ENCODE measurements around the gene HOXC9. TPM values are rescaled to one million over a fixed set of nuclear protein-coding genes. Genes with fewer than 3 reads are reported as not detected.

HOXC9 gene
- total and polyA plus RNA-seq, 9 of the 15 experiments (the other 6 are each of a cell fraction or from before 2014, with no cell fraction given), result 1.1 to 10.5 (median 9.3) TPM

- peak in 3 of 4 experiments; percentile 35 to 56 (median 49) for DNase-seq (ENCODE audit: extremely low read depth in 1 of 4, low spot score in 3 of 4)
- WGBS (ENCODE audit: insufficient coverage, low coverage, missing lambda C conversion rate), result 2% methylated on average over 19 of the region's 24 CpGs
- TF ChIP-seq POLR3G (IDR thresholded peaks at IDR 0.05; ENCODE audit: extremely low read depth, insufficient read length, insufficient replicate concordance) (no peak), SMARCA4 (IDR thresholded peaks at IDR 0.05) (peak; percentile 34; the same call in 1 of the 2 replicates), SMAD3 (CRISPR knock-in tag; conservative IDR thresholded peaks at IDR 0.05) (no peak), ILF3 (IDR thresholded peaks at IDR 0.05; ENCODE audit: borderline replicate concordance) (no peak), SPI1 (IDR thresholded peaks at IDR 0.05; ENCODE audit: borderline replicate concordance, low read depth, low read length) (no peak), ZSCAN29 (IDR thresholded peaks at IDR 0.05) (no peak), SAP30 (IDR thresholded peaks at IDR 0.05; ENCODE audit: borderline replicate concordance, insufficient read depth, low read depth, low read length, poor library complexity, severe bottlenecking) (no peak), ZNF133 (CRISPR knock-in tag; IDR thresholded peaks at IDR 0.05) (no peak), ZNF785 (CRISPR knock-in tag; IDR thresholded peaks at IDR 0.05) (no peak), ARNT (IDR thresholded peaks at IDR 0.05) (no peak), KHSRP (IDR thresholded peaks at IDR 0.05) (no peak), PURB (CRISPR knock-in tag; IDR thresholded peaks at IDR 0.05; ENCODE audit: low read depth) (no peak), MBD2 (IDR thresholded peaks at IDR 0.05; ENCODE audit: borderline replicate concordance, low read depth) (no peak), GABPA (tag; conservative IDR thresholded peaks at IDR 0.05; ENCODE audit: low read depth) (no peak), DMBX1 (CRISPR knock-in tag; IDR thresholded peaks at IDR 0.05; ENCODE audit: borderline replicate concordance) (no peak), ILK (tag; IDR thresholded peaks at IDR 0.05; ENCODE audit: borderline replicate concordance, low read depth) (no peak)
- TF ChIP-seq, protein P1, sequence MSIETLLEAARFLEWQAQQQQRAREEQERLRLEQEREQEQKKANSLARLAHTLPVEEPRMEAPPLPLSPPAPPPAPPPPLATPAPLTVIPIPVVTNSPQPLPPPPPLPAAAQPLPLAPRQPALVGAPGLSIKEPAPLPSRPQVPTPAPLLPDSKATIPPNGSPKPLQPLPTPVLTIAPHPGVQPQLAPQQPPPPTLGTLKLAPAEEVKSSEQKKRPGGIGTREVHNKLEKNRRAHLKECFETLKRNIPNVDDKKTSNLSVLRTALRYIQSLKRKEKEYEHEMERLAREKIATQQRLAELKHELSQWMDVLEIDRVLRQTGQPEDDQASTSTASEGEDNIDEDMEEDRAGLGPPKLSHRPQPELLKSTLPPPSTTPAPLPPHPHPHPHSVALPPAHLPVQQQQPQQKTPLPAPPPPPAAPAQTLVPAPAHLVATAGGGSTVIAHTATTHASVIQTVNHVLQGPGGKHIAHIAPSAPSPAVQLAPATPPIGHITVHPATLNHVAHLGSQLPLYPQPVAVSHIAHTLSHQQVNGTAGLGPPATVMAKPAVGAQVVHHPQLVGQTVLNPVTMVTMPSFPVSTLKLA (conservative IDR thresholded peaks at IDR 0.05), result no peak
- TF ChIP-seq, protein P2, sequence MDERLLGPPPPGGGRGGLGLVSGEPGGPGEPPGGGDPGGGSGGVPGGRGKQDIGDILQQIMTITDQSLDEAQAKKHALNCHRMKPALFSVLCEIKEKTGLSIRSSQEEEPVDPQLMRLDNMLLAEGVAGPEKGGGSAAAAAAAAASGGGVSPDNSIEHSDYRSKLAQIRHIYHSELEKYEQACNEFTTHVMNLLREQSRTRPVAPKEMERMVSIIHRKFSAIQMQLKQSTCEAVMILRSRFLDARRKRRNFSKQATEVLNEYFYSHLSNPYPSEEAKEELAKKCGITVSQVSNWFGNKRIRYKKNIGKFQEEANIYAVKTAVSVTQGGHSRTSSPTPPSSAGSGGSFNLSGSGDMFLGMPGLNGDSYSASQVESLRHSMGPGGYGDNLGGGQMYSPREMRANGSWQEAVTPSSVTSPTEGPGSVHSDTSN (CRISPR knock-in tag; IDR thresholded peaks at IDR 0.05; ENCODE audit: low read depth), result no peak
- TF ChIP-seq, protein P2 (tag; conservative IDR thresholded peaks at IDR 0.05; ENCODE audit: low read depth), result peak; percentile 73
Measured at GRCh38 chr12:54017027-54017788, 17.2 kb downstream of the HOXC9 start.

More at GRCh38 chr12:54017027-54017788, 17.2 kb downstream of the HOXC9 start:
- Histone ChIP-seq H3K4me1 (replicated peaks in 1 of 2; ENCODE audit: control insufficient read depth in 2 of 2, insufficient read depth in 2 of 2, low read length in 2 of 2) (peaks cover 10 to 44% of the 10 kb centered on the region in 2 experiments), H2AFZ (ENCODE audit: low read depth, low read length) (peak overlapping the region; percentile 97), H3K27ac (ENCODE audit: extremely low read depth, low read depth, low read length) (peak overlapping the region; percentile 86), H4K20me1 (replicated peaks; ENCODE audit: control insufficient read depth, insufficient read depth, low read length) (no peaks in the 10 kb centered on the region), H3K9me3 (replicated peaks; ENCODE audit: control insufficient read depth, insufficient read depth, low read depth, low read length) (no peaks in the 10 kb centered on the region), H3K79me2 (ENCODE audit: control insufficient read depth, insufficient read depth, low read length) (peaks cover 3% of the 10 kb centered on the region; the same call in 2 of the 3 replicates), H3K36me3 (ENCODE audit: control insufficient read depth, insufficient read depth, low read length) (no peaks in the 10 kb centered on the region), H3K9ac (ENCODE audit: insufficient read depth in 1 of 2, low read depth in 2 of 2, low read length in 2 of 2) (peak overlapping the region; percentile 82 to 98), H3K4me3 (peak overlapping the region; percentile 60), H3K9me1 (ENCODE audit: control insufficient read depth, insufficient read depth, low read length) (no peaks in the 10 kb centered on the region), H3K27me3 (ENCODE audit: control insufficient read depth in 2 of 2, insufficient read depth in 2 of 2, low read length in 2 of 2) (no peaks in the 10 kb centered on the region), H3K4me2 (ENCODE audit: insufficient read depth, low read length) (peak overlapping the region; percentile 91)
- in situ Hi-C loops (cut with MboI), result no loop called here
- CTCF ChIA-PET (ENCODE audit: low intra/inter-chr PET ratio), result interaction anchor here (1.0 kb wide), 1 partner anchor 12 kb away, joined by 3 read pairs; no protein-coding TSS in a partner anchor
- POLR2A ChIA-PET, result interaction anchor here (0.5 to 2.1 kb wide), 12 partner anchors 9 to 354 kb away, joined by 3 to 10 read pairs (median 4); partner anchors contain the start of genes HOXC5, HOXC6 and HOXC8
- TSS peak; percentile 92 for BruUV-seq (replicated peaks)
- FAIRE-seq (no peak), ATAC-seq (peak; percentile 59)
- intact Hi-C loops (cut with micrococcal nuclease), result loop anchor here (10.0 kb wide), 1 partner anchor 278 kb away; no protein-coding TSS in a partner anchor
